Neural progenitor cell (in vitro differentiated cells): ENCODE measurements around the gene RNF224.

Experiments used
- CTCF ChIP-seq: fragments of 200-600 bp; sonication (generic); IDR thresholded peaks from 2 replicates; pipeline ENCODE4 v1.5.1; 2017; ENCODE audit warnings: antibody characterized with exemption, mild to moderate bottlenecking
- EZH2phosphoT487 ChIP-seq: fragments of 200-600 bp; sonication (generic); IDR thresholded peaks from 2 replicates; pipeline ENCODE4 v1.6.1; 2017; ENCODE audit warnings: antibody characterized with exemption

GRCh38 chr9:137178939-137179630, 48.2 kb upstream of the RNF224 start:
- TF ChIP-seq CTCF (no peak), EZH2phosphoT487 (no peak)
